ENCODE data around the gene AOPEP. TPM values are rescaled to one million over a fixed set of nuclear protein-coding genes. Genes with fewer than 3 reads are reported as not detected.

The AOPEP gene
- total RNA-seq, 2 experiments from 2014 or later: 5.8 to 6.4 TPM

DNA sequence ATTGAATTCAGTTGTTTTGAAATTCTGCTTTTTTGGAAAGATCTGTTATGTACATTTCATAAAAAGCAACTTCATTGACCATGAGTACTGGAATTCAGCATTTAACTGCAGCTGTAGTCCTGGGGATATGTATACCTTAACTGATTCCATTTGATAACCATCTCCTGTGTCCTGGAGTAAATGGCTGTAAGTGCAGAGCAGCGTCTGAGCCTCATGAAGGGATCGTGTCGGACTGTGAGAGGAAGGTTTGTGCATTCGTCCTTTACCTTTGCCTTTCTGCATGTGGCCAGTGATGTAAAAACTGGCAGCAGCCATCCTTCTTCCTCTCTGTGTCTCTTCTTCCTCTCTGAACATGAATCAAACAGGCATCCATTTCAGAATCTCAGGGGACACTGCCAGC is 303.8 kb downstream of the AOPEP start:
- no peak for DNase-seq
- Mint-ChIP-seq H3K4me3 (no peak overlapping the region), H3K27ac (no peak overlapping the region), H3K36me3 (ENCODE audit: low read depth) (no peaks in the 10 kb centered on the region), H3K9me3 (no peaks in the 10 kb centered on the region), H3K27me3 (ENCODE audit: low read depth) (no peaks in the 10 kb centered on the region), H3K4me1 (ENCODE audit: low read depth) (no peaks in the 10 kb centered on the region)
- intact Hi-C loops (cut with micrococcal nuclease): no loop called here
- CTCF ChIA-PET: no interaction called here

DNA sequence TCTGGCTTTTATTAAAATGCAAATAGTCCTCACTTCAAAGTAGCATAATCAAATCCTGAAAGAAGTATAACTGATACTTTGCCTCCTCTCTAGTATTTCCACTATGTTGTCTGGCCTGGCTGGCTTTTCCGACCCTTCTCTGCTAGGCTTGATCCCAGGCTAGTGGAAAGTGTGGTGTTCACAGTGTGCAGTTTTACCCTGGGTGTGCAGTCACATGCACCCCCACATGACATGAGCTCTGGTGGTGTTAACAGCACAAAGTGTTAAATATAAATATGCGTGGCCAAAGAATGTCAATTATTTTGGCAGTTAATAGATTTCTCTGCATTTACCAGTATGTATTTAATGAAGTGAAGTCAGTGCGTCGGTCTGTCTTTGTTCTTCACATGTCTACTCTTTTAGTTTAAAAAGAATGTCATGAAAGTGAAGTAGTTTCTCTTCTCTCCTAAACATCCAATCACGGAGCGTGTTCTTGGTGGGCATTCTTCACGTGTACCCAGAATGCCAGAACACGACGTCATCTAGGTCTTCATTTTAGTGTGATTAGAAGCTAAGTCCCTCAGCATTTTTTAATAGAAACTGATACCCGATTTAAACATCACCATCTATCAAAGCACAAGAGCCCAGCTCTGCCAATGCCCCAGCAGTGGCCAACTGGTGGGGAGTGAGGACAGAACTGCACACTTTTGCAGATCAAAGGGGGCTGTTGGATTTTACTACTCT is 304.6 kb downstream of the AOPEP start:
- Mint-ChIP-seq H3K9me3 (no peaks in the 10 kb centered on the region), H3K4me1 (ENCODE audit: low read depth) (no peaks in the 10 kb centered on the region), H3K4me3 (no peak overlapping the region), H3K27me3 (ENCODE audit: low read depth) (no peaks in the 10 kb centered on the region), H3K36me3 (ENCODE audit: low read depth) (no peaks in the 10 kb centered on the region), H3K27ac (no peak overlapping the region)
- no peak for DNase-seq
- intact Hi-C loops (cut with micrococcal nuclease): no loop called here
- CTCF ChIA-PET: no interaction called here

DNA sequence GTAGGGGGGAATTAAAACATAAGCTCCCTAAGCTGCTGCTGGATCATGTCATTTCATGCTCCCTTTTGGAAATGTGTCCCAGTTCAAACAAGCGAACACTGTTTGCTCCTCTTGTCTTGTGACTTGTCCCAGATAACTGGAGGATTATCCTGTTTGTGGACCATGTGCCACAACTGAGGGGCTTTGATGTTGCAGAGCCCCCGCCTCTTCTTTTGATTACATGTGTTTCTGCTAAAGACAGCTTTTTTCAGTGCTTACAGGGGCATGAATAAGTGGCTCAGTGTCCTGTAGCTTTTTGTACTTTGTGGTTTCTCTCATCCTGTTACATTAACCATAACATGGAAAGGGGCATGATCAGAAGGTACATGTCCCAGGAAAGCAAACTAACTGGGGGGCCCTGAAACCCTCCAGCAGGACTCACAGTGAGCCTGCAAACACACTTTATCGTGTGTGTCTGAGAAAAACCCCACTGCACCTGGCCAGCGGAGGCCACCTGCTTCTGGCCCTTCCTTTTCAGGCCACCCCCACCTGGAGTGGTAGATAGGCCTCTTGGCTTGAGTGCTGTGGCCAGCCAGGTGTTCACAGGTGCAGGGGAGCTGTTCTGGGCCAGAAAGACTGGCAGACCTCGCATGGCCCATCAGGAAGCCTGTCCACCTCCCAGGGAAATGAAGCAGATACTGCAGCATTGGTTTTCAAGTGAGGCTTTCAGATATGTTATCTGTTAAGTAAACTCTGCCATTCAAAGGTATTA is 305.4 kb downstream of the AOPEP start:
- no peaks in the 10 kb centered on the region for H3K9me3 Mint-ChIP-seq
- H3K27ac Mint-ChIP-seq: no peak overlapping the region
- no peaks in the 10 kb centered on the region for H3K27me3 Mint-ChIP-seq (ENCODE audit: low read depth)
- H3K36me3 Mint-ChIP-seq (ENCODE audit: low read depth): no peaks in the 10 kb centered on the region
- CTCF ChIA-PET: no interaction called here
- no peak overlapping the region for H3K4me3 Mint-ChIP-seq
- no peaks in the 10 kb centered on the region for H3K4me1 Mint-ChIP-seq (ENCODE audit: low read depth)
- intact Hi-C loops (cut with micrococcal nuclease): no loop called here
- no peak for DNase-seq

DNA sequence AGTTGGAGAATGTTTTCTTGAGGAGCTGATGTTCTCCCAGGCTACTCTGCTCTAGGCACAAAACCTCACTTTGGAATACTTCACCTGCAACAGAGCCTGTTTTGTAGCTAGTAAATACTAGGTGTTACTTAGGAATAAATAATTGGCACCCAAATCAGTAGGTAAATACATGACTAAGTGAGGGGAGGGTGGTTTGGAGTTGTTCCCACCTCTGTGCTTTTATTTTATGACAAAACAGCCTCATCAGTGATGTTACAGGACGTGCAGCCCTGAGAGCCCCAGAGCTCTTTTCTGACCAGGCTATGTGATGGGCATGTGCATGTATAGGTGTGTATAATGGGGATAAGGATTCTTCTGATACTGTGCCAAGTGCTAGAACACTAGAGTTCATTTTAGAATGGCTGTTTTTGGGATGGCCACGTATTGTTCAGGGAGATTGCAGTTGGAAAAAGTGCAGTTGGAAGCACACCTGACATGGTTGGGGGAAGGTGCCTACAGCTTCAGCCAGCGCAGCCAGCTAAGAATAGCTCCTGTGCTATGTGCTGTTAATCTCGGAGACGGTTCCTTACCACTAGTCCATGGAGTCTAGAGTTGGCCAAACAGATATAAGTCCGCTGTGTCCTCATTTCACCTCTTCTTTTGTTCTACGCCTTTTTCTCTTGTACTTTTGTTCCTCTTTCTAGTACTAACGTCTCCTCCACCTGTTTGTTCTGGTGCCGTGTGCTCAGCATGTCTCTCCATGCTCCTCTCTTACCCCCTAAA is 306.3 kb downstream of the AOPEP start:
- Mint-ChIP-seq H3K36me3 (ENCODE audit: low read depth) (no peaks in the 10 kb centered on the region), H3K27me3 (ENCODE audit: low read depth) (no peaks in the 10 kb centered on the region), H3K4me1 (ENCODE audit: low read depth) (no peaks in the 10 kb centered on the region), H3K4me3 (no peak overlapping the region), H3K9me3 (no peaks in the 10 kb centered on the region), H3K27ac (no peak overlapping the region)
- CTCF ChIA-PET: no interaction called here
- no peak for DNase-seq
- intact Hi-C loops (cut with micrococcal nuclease): no loop called here

DNA sequence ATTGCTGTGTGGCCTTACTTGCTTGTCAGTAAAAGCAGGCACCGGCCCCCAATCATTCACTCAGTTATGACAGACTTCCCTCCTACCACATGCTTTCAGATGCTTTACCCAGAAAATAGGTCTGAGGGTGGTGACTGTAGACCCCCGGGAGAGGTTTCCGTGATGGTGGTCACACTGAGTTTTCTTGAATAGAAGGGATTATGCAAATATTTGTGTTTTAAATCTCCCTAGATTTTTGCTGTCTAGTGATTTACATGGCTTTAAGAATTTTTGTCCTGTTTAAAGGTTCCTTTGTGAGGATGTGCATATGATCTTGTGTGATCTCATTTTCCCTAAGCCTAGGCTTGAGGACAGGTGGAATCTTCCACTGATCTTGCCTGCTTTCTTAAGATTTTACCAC is 309.3 kb downstream of the AOPEP start:
- Mint-ChIP-seq H3K27me3 (ENCODE audit: low read depth) (no peaks in the 10 kb centered on the region), H3K27ac (no peak overlapping the region), H3K9me3 (no peaks in the 10 kb centered on the region), H3K4me1 (ENCODE audit: low read depth) (no peaks in the 10 kb centered on the region), H3K36me3 (ENCODE audit: low read depth) (no peaks in the 10 kb centered on the region), H3K4me3 (no peak overlapping the region)
- CTCF ChIA-PET: no interaction called here
- intact Hi-C loops (cut with micrococcal nuclease): no loop called here
- no peak for DNase-seq

DNA sequence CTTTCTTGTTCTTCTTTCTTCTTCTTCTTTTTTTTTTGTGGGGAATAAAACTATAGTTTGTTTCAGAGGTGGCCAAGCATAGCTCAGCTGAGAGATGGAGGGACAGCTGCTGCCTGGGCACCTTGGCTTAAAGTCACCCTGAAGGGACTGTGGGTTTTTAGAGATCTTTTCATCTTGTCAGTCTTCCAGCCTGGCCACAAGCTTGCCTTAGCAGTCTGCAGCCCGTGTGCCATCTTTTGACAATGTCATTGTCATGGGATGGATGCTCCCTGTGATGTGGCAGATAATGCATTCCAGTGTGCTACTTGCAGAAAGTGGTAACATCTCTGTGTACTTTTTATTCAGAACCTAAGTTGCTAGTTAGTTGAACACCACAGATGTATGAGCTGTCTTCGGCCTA is 310.2 kb downstream of the AOPEP start:
- no peaks in the 10 kb centered on the region for H3K9me3 Mint-ChIP-seq
- H3K27ac Mint-ChIP-seq: no peak overlapping the region
- H3K27me3 Mint-ChIP-seq (ENCODE audit: low read depth): no peaks in the 10 kb centered on the region
- H3K4me3 Mint-ChIP-seq: no peak overlapping the region
- intact Hi-C loops (cut with micrococcal nuclease): no loop called here
- DNase-seq: no peak
- no peaks in the 10 kb centered on the region for H3K4me1 Mint-ChIP-seq (ENCODE audit: low read depth)
- H3K36me3 Mint-ChIP-seq (ENCODE audit: low read depth): no peaks in the 10 kb centered on the region
- CTCF ChIA-PET: interaction anchor here (0.6 kb wide), 1 partner anchor 91 kb away, joined by 3 read pairs; no protein-coding TSS in a partner anchor

DNA sequence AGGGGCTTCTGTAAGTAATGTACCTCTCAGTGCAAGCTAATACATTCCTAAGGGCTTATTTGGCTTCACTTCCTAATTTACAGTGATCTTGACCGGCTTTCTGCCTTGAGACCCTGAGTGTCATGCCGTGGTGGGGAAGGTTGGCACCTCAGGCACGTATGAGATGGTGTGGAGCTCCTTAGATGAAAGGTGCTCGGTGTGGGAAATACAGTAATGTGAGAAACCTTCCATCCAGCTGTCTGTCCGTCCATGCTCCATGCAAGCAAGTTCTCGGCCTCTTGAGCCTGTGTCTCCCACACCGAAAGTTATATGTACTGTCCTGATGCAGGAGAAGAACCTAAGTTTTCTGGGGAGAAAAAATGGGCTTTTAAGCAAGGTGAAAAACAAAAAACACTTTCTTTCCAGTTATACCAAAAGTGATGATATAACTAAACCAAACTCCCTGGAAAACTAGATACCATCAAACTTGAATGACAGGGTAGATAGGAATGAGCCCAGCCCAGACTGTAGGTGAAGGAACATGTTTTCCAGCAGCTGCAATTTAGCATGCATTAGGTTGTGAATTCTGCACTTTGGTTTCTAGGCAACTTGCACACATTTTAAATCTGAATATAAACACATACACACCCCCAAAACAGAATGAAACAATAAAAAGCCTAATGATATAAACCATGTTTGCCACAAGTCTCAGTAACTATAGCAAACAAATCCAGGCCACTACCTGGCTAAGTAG is 311.5 kb downstream of the AOPEP start:
- no peaks in the 10 kb centered on the region for H3K36me3 Mint-ChIP-seq (ENCODE audit: low read depth)
- H3K9me3 Mint-ChIP-seq: no peaks in the 10 kb centered on the region
- H3K4me3 Mint-ChIP-seq: no peak overlapping the region
- H3K27me3 Mint-ChIP-seq (ENCODE audit: low read depth): no peaks in the 10 kb centered on the region
- CTCF ChIA-PET: interaction anchor here (0.8 kb wide), 1 partner anchor 90 kb away, joined by 3 read pairs; no protein-coding TSS in a partner anchor
- no peak for DNase-seq
- intact Hi-C loops (cut with micrococcal nuclease): no loop called here
- H3K4me1 Mint-ChIP-seq (ENCODE audit: low read depth): no peaks in the 10 kb centered on the region
- H3K27ac Mint-ChIP-seq: no peak overlapping the region

DNA sequence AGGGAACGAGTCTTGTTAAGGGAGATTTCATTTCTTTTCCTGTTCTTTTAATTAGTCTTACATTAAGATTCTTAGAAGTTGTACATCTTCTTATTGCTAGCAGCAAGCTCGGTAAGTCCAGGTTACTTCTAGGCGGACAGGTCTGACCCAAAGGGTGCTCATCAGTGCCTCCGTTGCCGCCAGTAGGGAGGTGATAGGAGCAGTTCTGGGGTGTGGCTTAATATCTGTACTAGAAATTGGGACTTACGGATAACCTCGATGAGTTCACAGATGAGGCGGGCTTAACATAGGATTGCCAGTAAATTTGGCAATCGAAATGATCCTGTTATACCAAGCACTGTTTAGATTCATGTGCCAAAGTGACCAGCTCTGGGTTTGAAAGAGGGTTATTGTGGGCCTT is 312.2 kb downstream of the AOPEP start:
- CTCF ChIA-PET: no interaction called here
- no peaks in the 10 kb centered on the region for H3K4me1 Mint-ChIP-seq (ENCODE audit: low read depth)
- no peaks in the 10 kb centered on the region for H3K36me3 Mint-ChIP-seq (ENCODE audit: low read depth)
- H3K27ac Mint-ChIP-seq: no peak overlapping the region
- H3K4me3 Mint-ChIP-seq: no peak overlapping the region
- no peak for DNase-seq
- H3K9me3 Mint-ChIP-seq: no peaks in the 10 kb centered on the region
- H3K27me3 Mint-ChIP-seq (ENCODE audit: low read depth): no peaks in the 10 kb centered on the region
- intact Hi-C loops (cut with micrococcal nuclease): no loop called here

DNA sequence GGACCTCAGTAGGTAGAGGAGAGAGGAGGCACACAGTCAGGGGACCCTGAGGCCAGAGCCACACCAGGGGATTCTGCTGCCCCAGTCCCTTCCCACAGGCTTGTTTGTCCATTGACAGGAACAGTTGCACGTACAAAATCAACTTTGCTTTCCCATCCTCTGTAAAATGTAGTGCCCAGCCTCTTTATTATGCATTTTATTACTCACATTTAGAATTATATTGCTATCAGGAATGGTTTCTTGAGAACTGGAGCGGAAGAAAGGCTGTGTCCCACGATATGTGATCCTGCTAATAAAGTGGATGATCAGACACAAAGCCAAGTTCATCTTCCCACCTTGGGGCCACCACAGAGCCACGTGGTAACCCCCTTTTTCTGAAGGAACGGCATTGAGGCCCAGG is 313.6 kb downstream of the AOPEP start:
- CTCF ChIA-PET: no interaction called here
- H3K36me3 Mint-ChIP-seq (ENCODE audit: low read depth): no peaks in the 10 kb centered on the region
- no peaks in the 10 kb centered on the region for H3K9me3 Mint-ChIP-seq
- no peaks in the 10 kb centered on the region for H3K4me1 Mint-ChIP-seq (ENCODE audit: low read depth)
- intact Hi-C loops (cut with micrococcal nuclease): no loop called here
- DNase-seq: no peak
- H3K4me3 Mint-ChIP-seq: no peak overlapping the region
- no peaks in the 10 kb centered on the region for H3K27me3 Mint-ChIP-seq (ENCODE audit: low read depth)
- H3K27ac Mint-ChIP-seq: no peak overlapping the region

DNA sequence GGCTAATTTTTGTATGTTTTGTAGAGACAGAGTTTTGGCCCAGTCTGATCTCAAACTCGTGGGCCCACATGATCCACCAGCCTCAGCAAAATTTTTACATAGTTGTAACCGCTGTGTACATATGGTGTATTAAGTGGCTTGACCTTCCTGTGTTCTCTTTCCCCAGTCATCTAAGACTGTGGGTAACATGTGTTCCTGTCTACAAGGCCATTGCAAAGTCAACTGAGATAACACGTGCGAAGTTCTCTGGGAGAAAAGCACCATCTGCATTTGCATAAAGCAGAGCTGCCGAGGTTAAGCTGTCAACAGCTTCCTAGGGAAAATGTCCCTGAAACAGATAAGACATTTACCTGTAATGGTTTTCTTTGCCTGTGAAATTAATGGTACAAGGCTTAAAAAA is 317.3 kb downstream of the AOPEP start:
- intact Hi-C loops (cut with micrococcal nuclease): no loop called here
- DNase-seq: no peak
- no peak overlapping the region for H3K4me3 Mint-ChIP-seq
- H3K36me3 Mint-ChIP-seq (ENCODE audit: low read depth): no peaks in the 10 kb centered on the region
- peaks cover 3% of the 10 kb centered on the region for H3K4me1 Mint-ChIP-seq (ENCODE audit: low read depth)
- CTCF ChIA-PET: no interaction called here
- H3K27me3 Mint-ChIP-seq (ENCODE audit: low read depth): peaks cover 9% of the 10 kb centered on the region
- H3K27ac Mint-ChIP-seq: no peak overlapping the region
- H3K9me3 Mint-ChIP-seq: no peaks in the 10 kb centered on the region

DNA sequence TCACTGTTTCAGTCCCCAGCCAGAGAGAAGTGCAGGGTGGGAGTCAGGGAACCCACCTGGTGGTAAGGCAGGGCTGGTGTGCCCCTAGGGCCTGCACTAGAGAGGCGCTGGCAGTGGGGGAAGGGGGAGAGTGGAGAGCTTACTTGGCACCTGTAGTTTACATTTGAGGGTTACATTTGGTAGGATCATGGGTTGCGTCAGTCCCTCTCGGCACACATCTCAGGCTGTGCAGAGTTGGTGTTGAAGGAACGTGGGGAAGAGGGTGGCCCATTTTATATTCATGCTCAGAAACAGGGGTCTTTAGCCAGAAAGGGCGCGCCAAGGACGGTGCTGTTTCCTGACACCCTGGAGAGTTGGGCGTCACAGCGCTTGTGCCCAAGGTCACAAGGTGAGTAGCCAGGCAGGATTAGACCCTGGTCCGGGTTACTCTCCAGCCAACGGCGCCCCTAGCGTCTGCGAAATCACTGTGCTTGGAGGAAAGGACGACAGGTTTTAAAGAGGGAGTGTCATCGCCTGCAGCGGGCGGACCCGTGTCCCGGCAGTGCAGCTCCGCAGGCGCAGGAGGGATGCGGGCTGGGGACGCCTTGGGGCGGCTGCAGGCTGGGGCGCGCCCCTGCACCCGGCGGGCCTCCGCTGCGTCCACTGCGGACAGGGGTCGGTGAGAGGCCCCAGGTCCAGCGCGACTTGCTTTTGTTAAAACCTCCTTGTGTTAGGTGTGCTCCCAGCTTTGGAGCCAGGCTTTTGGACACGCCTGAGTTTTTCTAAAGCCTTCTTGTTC is 318.4 kb downstream of the AOPEP start:
- H3K4me3 Mint-ChIP-seq: no peak overlapping the region
- H3K4me1 Mint-ChIP-seq (ENCODE audit: low read depth): peaks cover 6% of the 10 kb centered on the region
- H3K9me3 Mint-ChIP-seq: no peaks in the 10 kb centered on the region
- intact Hi-C loops (cut with micrococcal nuclease): no loop called here
- H3K36me3 Mint-ChIP-seq (ENCODE audit: low read depth): no peaks in the 10 kb centered on the region
- DNase-seq: no peak
- H3K27me3 Mint-ChIP-seq (ENCODE audit: low read depth): peaks cover 16% of the 10 kb centered on the region
- CTCF ChIA-PET: interaction anchor here (1.0 kb wide), 1 partner anchor 82 kb away, joined by 3 read pairs; no protein-coding TSS in a partner anchor
- H3K27ac Mint-ChIP-seq: no peak overlapping the region

Measured in activated naive CD4-positive, alpha-beta T cell treated with anti-CD3 and anti-CD28 coated beads for 36 hours (primary cell).